PC-3 (cell line): ENCODE measurements around the gene LRRC10.

Source experiments
- EZH2phosphoT487 ChIP-seq: fragments of 300-600 bp; sonication (generic); IDR thresholded peaks from 2 replicates; pipeline ENCODE4 v1.6.1; 2018; ENCODE audit warnings: mild to moderate bottlenecking, antibody characterized with exemption, low read length, borderline replicate concordance
- TF ChIP-seq, protein P1 (sequence below): fragments of 300-600 bp; sonication (generic); conservative IDR thresholded peaks from 2 replicates; pipeline ENCODE4 v1.5.1; 2017; ENCODE audit warnings: antibody characterized with exemption, low read depth, mild to moderate bottlenecking, low read length

DNA sequence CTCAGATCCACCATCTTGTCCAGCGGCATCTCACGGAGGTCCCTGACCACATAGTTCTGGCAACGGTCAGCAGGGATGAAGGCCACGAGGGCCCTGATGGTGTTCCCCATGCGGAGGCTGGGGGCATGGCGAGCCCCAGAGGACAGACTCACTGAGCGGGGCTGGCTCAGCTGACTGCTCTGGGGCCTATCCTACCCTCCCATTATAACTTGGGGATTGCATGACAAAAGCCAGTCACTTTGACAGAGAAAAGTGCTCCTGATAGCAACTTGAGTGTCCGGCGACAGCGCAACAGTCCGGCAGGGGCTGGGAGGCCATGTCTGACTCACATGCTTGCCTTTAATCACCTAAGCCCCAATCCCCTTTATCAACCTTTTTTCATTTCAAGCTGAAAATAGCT is at the start of gene LRRC10:
- TF ChIP-seq, protein P1, sequence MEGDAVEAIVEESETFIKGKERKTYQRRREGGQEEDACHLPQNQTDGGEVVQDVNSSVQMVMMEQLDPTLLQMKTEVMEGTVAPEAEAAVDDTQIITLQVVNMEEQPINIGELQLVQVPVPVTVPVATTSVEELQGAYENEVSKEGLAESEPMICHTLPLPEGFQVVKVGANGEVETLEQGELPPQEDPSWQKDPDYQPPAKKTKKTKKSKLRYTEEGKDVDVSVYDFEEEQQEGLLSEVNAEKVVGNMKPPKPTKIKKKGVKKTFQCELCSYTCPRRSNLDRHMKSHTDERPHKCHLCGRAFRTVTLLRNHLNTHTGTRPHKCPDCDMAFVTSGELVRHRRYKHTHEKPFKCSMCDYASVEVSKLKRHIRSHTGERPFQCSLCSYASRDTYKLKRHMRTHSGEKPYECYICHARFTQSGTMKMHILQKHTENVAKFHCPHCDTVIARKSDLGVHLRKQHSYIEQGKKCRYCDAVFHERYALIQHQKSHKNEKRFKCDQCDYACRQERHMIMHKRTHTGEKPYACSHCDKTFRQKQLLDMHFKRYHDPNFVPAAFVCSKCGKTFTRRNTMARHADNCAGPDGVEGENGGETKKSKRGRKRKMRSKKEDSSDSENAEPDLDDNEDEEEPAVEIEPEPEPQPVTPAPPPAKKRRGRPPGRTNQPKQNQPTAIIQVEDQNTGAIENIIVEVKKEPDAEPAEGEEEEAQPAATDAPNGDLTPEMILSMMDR, result no peak
- TF ChIP-seq EZH2phosphoT487, result no peak
